Uterus (tissue), 2 donors: Measurements from ENCODE around the gene TSFM.

ENCODE experiments used
- CTCF ChIP-seq, 4 experiments: fragments of 200-600 bp in 2 of 4; fragments of 450-650 bp in 2 of 4; sonication (generic) in 2 of 4; IDR thresholded peaks; one replicate each; pipeline ENCODE4 v1.5.1; 2016 to 2019; ENCODE audit warnings: antibody characterized with exemption in 4 of 4, mild to moderate bottlenecking in 2 of 4, moderate library complexity in 1 of 4
- POLR2A ChIP-seq, 2 donors: fragments of 450-650 bp; IDR thresholded peaks; one replicate each; pipeline ENCODE4 v1.6.1; 2016; ENCODE audit warnings: antibody characterized with exemption in 2 of 2, mild to moderate bottlenecking in 1 of 2, moderate library complexity in 1 of 2

- TF ChIP-seq CTCF (IDR thresholded peaks at IDR 0.05) (no peak), POLR2A (IDR thresholded peaks at IDR 0.05) (no peak)
These were observed 47.8 kb downstream of the TSFM start for GRCh38 chr12:57830393-57830792.
